Fibroblast of lung (primary cell): ENCODE measurements around the gene DNM1L. TPM values are rescaled to one million over a fixed set of nuclear protein-coding genes. Genes with fewer than 3 reads are reported as not detected.

Source experiments
- DNase-seq, 2 donors: peaks; one replicate each; pipeline versions ENCODE4 v3.0.0 to v3.0.0-alpha.2; 2010; ENCODE audit warnings: low read depth in 2 of 2
- H2AFZ ChIP-seq: 2 replicates; pipeline ENCODE4 v1.5.1; 2012; ENCODE audit warnings: low read length, control low read depth, inconsistent platforms
- H3K27ac ChIP-seq: 2 replicates; pipeline ENCODE4 v1.5.1; 2011; ENCODE audit warnings: low read length, control low read depth; ENCODE audit not compliant: insufficient read depth
- H3K27me3 ChIP-seq: 2 replicates; pipeline ENCODE4 v1.5.1; 2011; ENCODE audit warnings: mild to moderate bottlenecking, low read length; ENCODE audit not compliant: control insufficient read depth, insufficient read depth
- H3K36me3 ChIP-seq: 2 replicates; pipeline ENCODE4 v1.5.1; 2011; ENCODE audit warnings: low read length; ENCODE audit not compliant: control insufficient read depth, insufficient read depth
- H3K4me1 ChIP-seq: 2 replicates; pipeline ENCODE4 v1.5.1; 2011; ENCODE audit warnings: low read length; ENCODE audit not compliant: control insufficient read depth, insufficient read depth; ENCODE audit errors: extremely low read depth
- H3K4me2 ChIP-seq: 2 replicates; pipeline ENCODE4 v1.5.1; 2011; ENCODE audit warnings: low read length, control low read depth; ENCODE audit not compliant: insufficient read depth; ENCODE audit errors: extremely low read depth
- H3K4me3 ChIP-seq, 4 experiments: fragments of 200-600 bp in 1 of 4; sonication (generic) in 1 of 4; replicated peaks in 1 of 4; 2 replicates each; pipeline ENCODE4 v1.5.1; 2011 to 2016; ENCODE audit warnings: low read length in 4 of 4, low read depth in 3 of 4, mild to moderate bottlenecking in 3 of 4, control low read depth in 2 of 4, inconsistent platforms in 1 of 4, mixed read lengths in 1 of 4; ENCODE audit not compliant: insufficient read depth in 1 of 4; ENCODE audit errors: control extremely low read depth in 1 of 4
- H3K79me2 ChIP-seq: 2 replicates; pipeline ENCODE4 v1.5.1; 2012; ENCODE audit warnings: mild to moderate bottlenecking, low read length, inconsistent platforms; ENCODE audit not compliant: control insufficient read depth, insufficient read depth
- H3K9ac ChIP-seq: 2 replicates; pipeline ENCODE4 v1.5.1; 2011; ENCODE audit warnings: mild to moderate bottlenecking, low read length, control low read depth; ENCODE audit not compliant: insufficient read depth
- H3K9me3 ChIP-seq: 2 replicates; pipeline ENCODE4 v1.5.1; 2012; ENCODE audit warnings: low read depth, low read length; ENCODE audit not compliant: control insufficient read depth, insufficient read depth
- H4K20me1 ChIP-seq: 2 replicates; pipeline ENCODE4 v1.5.1; 2011; ENCODE audit warnings: low read length; ENCODE audit not compliant: control insufficient read depth, insufficient read depth; ENCODE audit errors: extremely low read depth
- CTCF ChIP-seq, 2 donors: IDR thresholded peaks in 1 of 2; conservative IDR thresholded peaks in 1 of 2; 1 replicate in 1 of 2; 2 replicates in 1 of 2; pipeline ENCODE4 v1.5.1; 2011 to 2012; ENCODE audit warnings: low read length in 2 of 2, control low read depth in 1 of 2, inconsistent platforms in 1 of 2, low read depth in 1 of 2, mild to moderate bottlenecking in 1 of 2
- EZH2 ChIP-seq: IDR thresholded peaks from 2 replicates; pipeline ENCODE4 v1.5.1; 2012; ENCODE audit warnings: low read length, control low read depth, mild to moderate bottlenecking; ENCODE audit errors: missing control alignments
- polyA plus RNA-seq, 2 donors: library from polyadenylated mRNA; depleted of rRNA in 1 of 2; stranded (reverse) in 1 of 2; unstranded in 1 of 2; fragments of >200 nt; gene quantifications; 2 replicates each; pipeline ENCODE4 v1.2.1, GENCODE V29; 2011 to 2012; ENCODE audit warnings: missing spikeins in 1 of 2
- total RNA-seq: library from RNA; depleted of rRNA; stranded (reverse); fragments of >200 nt; gene quantifications from 2 replicates; pipeline ENCODE4 v1.2.1, GENCODE V29; 2014

Gene DNM1L
- total and polyA plus RNA-seq, 2 donors (not counting 1 experiment from before 2014, with no cell fraction given): 59.6 to 77.9 TPM

DNA sequence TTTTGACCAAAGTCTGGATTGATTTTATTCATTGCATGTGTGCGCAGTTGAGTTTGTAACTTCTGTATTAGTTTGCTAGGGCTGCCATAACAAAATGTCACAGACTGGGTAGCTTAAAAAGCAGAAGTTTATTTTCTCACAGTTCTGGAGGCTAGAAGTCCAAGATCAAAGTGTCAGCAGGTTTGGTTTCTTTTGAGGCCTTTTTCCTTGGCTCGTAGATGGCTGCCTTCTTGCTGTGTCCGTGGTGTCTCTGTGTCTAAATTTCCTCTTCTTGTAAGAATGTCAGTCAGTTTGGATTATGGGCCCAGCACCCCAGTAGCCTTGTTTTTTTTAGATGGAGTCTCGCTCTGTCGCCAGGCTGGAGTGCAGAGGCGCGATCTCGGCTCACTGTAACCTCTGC lies 11.8 kb downstream of the DNM1L start:
- no peaks in the 10 kb centered on the region for H4K20me1 ChIP-seq
- H3K4me2 ChIP-seq: no peak overlapping the region
- no peak overlapping the region for H2AFZ ChIP-seq

DNA sequence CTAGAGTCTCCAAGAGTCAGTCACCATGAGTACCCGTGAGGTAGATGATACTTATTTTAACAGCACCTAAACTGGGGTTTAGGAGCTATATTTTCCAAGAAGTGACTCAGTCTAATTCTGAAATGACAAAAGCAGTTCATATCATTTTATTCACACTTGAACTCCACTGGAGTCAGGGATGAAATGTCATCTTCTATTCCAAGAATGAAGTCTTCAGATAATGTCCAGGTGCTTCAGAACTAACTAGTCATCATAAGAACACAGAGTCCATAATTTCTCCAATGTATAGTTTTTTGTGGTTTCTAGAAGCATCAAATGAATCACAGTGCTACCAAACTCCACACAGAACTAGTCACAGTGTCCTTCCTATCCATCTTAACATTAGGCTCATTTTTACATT lies 13.3 kb downstream of the DNM1L start:
- no peaks in the 10 kb centered on the region for H3K4me1 ChIP-seq
- TF ChIP-seq CTCF (conservative IDR thresholded peaks at IDR 0.05 in 1 of 2, IDR thresholded peaks at IDR 0.05 in 1 of 2; ENCODE audit: low read depth in 1 of 2, low read length in 2 of 2): no peak
- no peak for TF ChIP-seq EZH2
- H4K20me1 ChIP-seq: no peaks in the 10 kb centered on the region

More for the DNA sequence above, 11.8 kb downstream of the DNM1L start:
- no peak overlapping the region for H3K9ac ChIP-seq
- H3K27ac ChIP-seq: no peak overlapping the region
- H3K4me1 ChIP-seq: no peaks in the 10 kb centered on the region
- DNase-seq: no peak
- peaks cover 77% of the 10 kb centered on the region for H3K79me2 ChIP-seq
- H3K36me3 ChIP-seq: no peaks in the 10 kb centered on the region
- no peak for TF ChIP-seq EZH2
- TF ChIP-seq CTCF (conservative IDR thresholded peaks at IDR 0.05 in 1 of 2, IDR thresholded peaks at IDR 0.05 in 1 of 2; ENCODE audit: low read depth in 1 of 2, low read length in 2 of 2): no peak
- no peaks in the 10 kb centered on the region for H3K27me3 ChIP-seq
- no peaks in the 10 kb centered on the region for H3K9me3 ChIP-seq
- no peak overlapping the region for H3K4me3 ChIP-seq

GRCh38 chr12:32693036-32693435 lies 13.9 kb downstream of the DNM1L start:
- Histone ChIP-seq H3K4me2 (no peak overlapping the region), H3K36me3 (no peaks in the 10 kb centered on the region), H3K9me3 (no peaks in the 10 kb centered on the region), H3K27me3 (no peaks in the 10 kb centered on the region), H3K79me2 (peaks cover 65% of the 10 kb centered on the region), H3K4me3 (no peak overlapping the region), H3K27ac (no peak overlapping the region), H2AFZ (no peak overlapping the region), H3K4me1 (no peaks in the 10 kb centered on the region), H4K20me1 (no peaks in the 10 kb centered on the region), H3K9ac (no peak overlapping the region)
- no peak for TF ChIP-seq CTCF (conservative IDR thresholded peaks at IDR 0.05 in 1 of 2, IDR thresholded peaks at IDR 0.05 in 1 of 2; ENCODE audit: low read depth in 1 of 2, low read length in 2 of 2)
- TF ChIP-seq EZH2: no peak
- DNase-seq: no peak

More for the DNA sequence above, 13.3 kb downstream of the DNM1L start:
- H3K27ac ChIP-seq: no peak overlapping the region
- H3K27me3 ChIP-seq: no peaks in the 10 kb centered on the region
- no peaks in the 10 kb centered on the region for H3K36me3 ChIP-seq
- H2AFZ ChIP-seq: no peak overlapping the region
- no peak overlapping the region for H3K4me2 ChIP-seq
- H3K9me3 ChIP-seq: no peaks in the 10 kb centered on the region
- H3K79me2 ChIP-seq: peaks cover 69% of the 10 kb centered on the region
- H3K9ac ChIP-seq: no peak overlapping the region
- no peak overlapping the region for H3K4me3 ChIP-seq
- no peak for DNase-seq
